Loucy (cell line): ENCODE measurements around the gene FAM174A.

Source experiments
- EZH2phosphoT487 ChIP-seq: fragments of 200-600 bp; IDR thresholded peaks from 2 replicates; pipeline ENCODE4 v1.6.1; 2018; ENCODE audit warnings: antibody characterized with exemption, mild to moderate bottlenecking, moderate library complexity, borderline replicate concordance
- TF ChIP-seq, protein P1 (sequence below): fragments of 200-600 bp; sonication (generic); conservative IDR thresholded peaks from 2 replicates; pipeline ENCODE4 v1.5.1; 2014; ENCODE audit warnings: mild to moderate bottlenecking, antibody characterized with exemption, low read length

DNA sequence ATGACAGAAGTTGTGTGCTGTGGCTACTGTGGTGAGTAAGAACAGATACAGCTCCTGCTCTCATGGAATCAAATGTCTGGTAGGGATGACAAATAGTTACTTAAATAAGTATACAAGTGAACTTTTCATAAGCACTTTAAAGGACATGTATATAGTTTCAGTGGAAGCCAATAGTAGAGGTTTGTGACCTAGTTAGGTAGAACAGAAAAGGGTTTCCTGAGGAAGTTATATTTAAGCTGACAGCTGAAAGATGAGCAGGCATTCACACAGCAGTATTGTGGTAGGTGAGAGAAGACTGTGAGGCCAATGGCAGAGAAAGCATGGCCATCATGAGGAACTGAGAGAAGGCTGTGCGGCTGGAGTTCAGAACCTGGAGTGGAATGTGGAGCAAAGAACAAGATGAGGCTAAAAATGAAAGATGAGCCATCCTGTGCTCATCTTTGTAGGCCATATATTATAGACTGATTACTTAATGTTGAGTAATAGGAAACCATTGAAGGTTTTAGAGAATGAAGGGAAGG is 15.4 kb downstream of the FAM174A start:
- TF ChIP-seq, protein P1, sequence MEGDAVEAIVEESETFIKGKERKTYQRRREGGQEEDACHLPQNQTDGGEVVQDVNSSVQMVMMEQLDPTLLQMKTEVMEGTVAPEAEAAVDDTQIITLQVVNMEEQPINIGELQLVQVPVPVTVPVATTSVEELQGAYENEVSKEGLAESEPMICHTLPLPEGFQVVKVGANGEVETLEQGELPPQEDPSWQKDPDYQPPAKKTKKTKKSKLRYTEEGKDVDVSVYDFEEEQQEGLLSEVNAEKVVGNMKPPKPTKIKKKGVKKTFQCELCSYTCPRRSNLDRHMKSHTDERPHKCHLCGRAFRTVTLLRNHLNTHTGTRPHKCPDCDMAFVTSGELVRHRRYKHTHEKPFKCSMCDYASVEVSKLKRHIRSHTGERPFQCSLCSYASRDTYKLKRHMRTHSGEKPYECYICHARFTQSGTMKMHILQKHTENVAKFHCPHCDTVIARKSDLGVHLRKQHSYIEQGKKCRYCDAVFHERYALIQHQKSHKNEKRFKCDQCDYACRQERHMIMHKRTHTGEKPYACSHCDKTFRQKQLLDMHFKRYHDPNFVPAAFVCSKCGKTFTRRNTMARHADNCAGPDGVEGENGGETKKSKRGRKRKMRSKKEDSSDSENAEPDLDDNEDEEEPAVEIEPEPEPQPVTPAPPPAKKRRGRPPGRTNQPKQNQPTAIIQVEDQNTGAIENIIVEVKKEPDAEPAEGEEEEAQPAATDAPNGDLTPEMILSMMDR: no peak
- TF ChIP-seq EZH2phosphoT487: no peak
